K562 (cell line): ENCODE results near the gene DSG2. TPM values are rescaled to one million over a fixed set of nuclear protein-coding genes. Genes with fewer than 3 reads are reported as not detected.

Experiments used
- HDAC6 ChIP-seq: IDR thresholded peaks from 2 replicates; pipeline ENCODE4 v1.6.1; 2012; ENCODE audit warnings: low read depth, mild to moderate bottlenecking, control low read depth, inconsistent platforms, low read length, moderate library complexity
- RCOR1 ChIP-seq, 2 experiments: IDR thresholded peaks; 2 replicates each; pipeline ENCODE4 v1.6.1; 2012; ENCODE audit warnings: low read depth in 2 of 2, low read length in 2 of 2, borderline replicate concordance in 1 of 2, improper control_type of control experiment in 1 of 2
- SMAD1 ChIP-seq: fragments of 150-350 bp; IDR thresholded peaks from 2 replicates; pipeline ENCODE4 v1.6.1; 2014; ENCODE audit warnings: low read length, low read depth; ENCODE audit not compliant: partially characterized antibody
- TAF9B ChIP-seq: fragments of 450-650 bp; IDR thresholded peaks from 2 replicates; pipeline ENCODE4 v1.6.1; 2018; ENCODE audit warnings: mild to moderate bottlenecking; ENCODE audit not compliant: partially characterized antibody
- YY1 ChIP-seq, 3 experiments: IDR thresholded peaks; 2 replicates each; pipeline ENCODE4 v1.6.1; 2011; ENCODE audit warnings: low read length in 2 of 3, mild to moderate bottlenecking in 2 of 3, moderate library complexity in 2 of 3, borderline replicate concordance in 1 of 3, control low read depth in 1 of 3, low read depth in 1 of 3; ENCODE audit not compliant: insufficient read depth in 3 of 3, insufficient replicate concordance in 2 of 3, control insufficient read depth in 1 of 3, insufficient read length in 1 of 3; ENCODE audit errors: extremely low read depth in 1 of 3
- ZKSCAN8 ChIP-seq: fragments of 200-800 bp; sonication (Bioruptor generic); IDR thresholded peaks from 2 replicates; pipeline ENCODE4 v1.6.1; 2016; ENCODE audit warnings: missing genetic modification characterization, missing compliant biosample characterization
- polyA plus RNA-seq, 8 experiments: library from polyadenylated mRNA; depleted of rRNA in 4 of 8; stranded (reverse) in 5 of 8; unstranded in 3 of 8; fragments of >200 nt; fragmentation: Nextera tagmentation in 2 of 8; fragmentation: Illumina TruSeq in 1 of 8; extraction: Ambion mirVana in 2 of 8; extraction: Trizol in 1 of 8; gene quantifications; 2 replicates each; pipeline versions ENCODE4 v1.2.1 to v1.2.3, GENCODE V29; 2011 to 2014; ENCODE audit warnings: inconsistent platforms in 1 of 8, missing spikeins in 1 of 8
- total RNA-seq, 7 experiments: library from RNA; depleted of rRNA in 6 of 7; stranded (reverse); fragments of >200 nt in 6 of 7; fragmentation: Illumina TruSeq in 2 of 7; extraction: Trizol in 2 of 7; gene quantifications; 2 replicates each; pipeline versions ENCODE4 v1.2.1 to v1.2.3, GENCODE V29; 2011 to 2021; ENCODE audit warnings: low replicate concordance in 1 of 7
- TF ChIP-seq, protein P1 (sequence below): sonication (generic); formaldehyde crosslinking; IDR thresholded peaks from 2 replicates; pipeline ENCODE4 v1.8.1; 2023; ENCODE audit warnings: mild to moderate bottlenecking, missing genetic modification reagents
- TF ChIP-seq, protein P2 (sequence below): IDR thresholded peaks from 2 replicates; pipeline ENCODE4 v1.6.1; 2012; ENCODE audit warnings: low read depth, low read length, improper control_type of control experiment, borderline replicate concordance

The DSG2 gene
- total and polyA plus RNA-seq, 9 of the 15 experiments (the other 6 are each of a cell fraction or from before 2014, with no cell fraction given) = 16.9 to 68.6 (median 41.3) TPM

DNA sequence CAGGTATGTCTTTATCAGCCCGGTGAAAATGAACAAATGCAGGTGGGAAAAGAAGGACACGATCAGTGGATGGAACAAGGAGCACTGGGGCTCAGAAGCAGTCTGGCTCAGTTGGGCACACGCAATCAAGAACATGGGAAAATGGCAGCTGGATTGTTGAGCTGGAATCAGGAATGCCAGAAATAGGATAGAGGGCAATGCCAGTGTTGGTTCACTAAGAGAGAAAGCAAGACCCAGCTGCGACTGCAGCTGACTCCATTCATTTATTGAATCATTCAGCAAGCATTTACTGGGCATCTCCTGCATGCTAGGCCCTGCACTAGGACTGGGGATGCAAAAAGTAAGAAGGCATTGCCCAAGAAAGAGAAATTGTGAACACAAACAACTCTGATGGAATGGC lies 80.1 kb downstream of the DSG2 start (continued):
- TF ChIP-seq, protein P1, sequence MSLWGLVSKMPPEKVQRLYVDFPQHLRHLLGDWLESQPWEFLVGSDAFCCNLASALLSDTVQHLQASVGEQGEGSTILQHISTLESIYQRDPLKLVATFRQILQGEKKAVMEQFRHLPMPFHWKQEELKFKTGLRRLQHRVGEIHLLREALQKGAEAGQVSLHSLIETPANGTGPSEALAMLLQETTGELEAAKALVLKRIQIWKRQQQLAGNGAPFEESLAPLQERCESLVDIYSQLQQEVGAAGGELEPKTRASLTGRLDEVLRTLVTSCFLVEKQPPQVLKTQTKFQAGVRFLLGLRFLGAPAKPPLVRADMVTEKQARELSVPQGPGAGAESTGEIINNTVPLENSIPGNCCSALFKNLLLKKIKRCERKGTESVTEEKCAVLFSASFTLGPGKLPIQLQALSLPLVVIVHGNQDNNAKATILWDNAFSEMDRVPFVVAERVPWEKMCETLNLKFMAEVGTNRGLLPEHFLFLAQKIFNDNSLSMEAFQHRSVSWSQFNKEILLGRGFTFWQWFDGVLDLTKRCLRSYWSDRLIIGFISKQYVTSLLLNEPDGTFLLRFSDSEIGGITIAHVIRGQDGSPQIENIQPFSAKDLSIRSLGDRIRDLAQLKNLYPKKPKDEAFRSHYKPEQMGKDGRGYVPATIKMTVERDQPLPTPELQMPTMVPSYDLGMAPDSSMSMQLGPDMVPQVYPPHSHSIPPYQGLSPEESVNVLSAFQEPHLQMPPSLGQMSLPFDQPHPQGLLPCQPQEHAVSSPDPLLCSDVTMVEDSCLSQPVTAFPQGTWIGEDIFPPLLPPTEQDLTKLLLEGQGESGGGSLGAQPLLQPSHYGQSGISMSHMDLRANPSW (CRISPR knock-in tag) = no peak
- TF ChIP-seq HDAC6 (no peak), ZKSCAN8 (CRISPR knock-in tag) (no peak), YY1 (IDR thresholded peaks at IDR 0.05; ENCODE audit: borderline replicate concordance in 1 of 3, control insufficient read depth in 1 of 3, extremely low read depth in 1 of 3, insufficient read depth in 3 of 3, insufficient read length in 1 of 3, insufficient replicate concordance in 2 of 3, low read depth in 1 of 3, low read length in 2 of 3) (no peak), TAF9B (no peak), SMAD1 (no peak), RCOR1 (IDR thresholded peaks at IDR 0.05; ENCODE audit: borderline replicate concordance in 1 of 2, low read depth in 2 of 2, low read length in 2 of 2) (no peak)
- TF ChIP-seq, protein P2, sequence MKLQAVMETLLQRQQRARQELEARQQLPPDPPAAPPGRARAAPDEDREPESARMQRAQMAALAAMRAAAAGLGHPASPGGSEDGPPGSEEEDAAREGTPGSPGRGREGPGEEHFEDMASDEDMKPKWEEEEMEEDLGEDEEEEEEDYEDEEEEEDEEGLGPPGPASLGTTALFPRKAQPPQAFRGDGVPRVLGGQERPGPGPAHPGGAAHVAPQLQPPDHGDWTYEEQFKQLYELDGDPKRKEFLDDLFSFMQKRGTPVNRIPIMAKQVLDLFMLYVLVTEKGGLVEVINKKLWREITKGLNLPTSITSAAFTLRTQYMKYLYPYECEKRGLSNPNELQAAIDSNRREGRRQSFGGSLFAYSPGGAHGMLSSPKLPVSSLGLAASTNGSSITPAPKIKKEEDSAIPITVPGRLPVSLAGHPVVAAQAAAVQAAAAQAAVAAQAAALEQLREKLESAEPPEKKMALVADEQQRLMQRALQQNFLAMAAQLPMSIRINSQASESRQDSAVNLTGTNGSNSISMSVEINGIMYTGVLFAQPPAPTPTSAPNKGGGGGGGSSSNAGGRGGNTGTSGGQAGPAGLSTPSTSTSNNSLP = no peak
- TF ChIP-seq, all 486 proteins: peak for 0
